GM12878 (cell line): Measurements from ENCODE around the gene AMOTL1.

ENCODE experiments used
- EGR1 ChIP-seq, 2 experiments: IDR thresholded peaks; 1 replicate in 1 of 2; 2 replicates in 1 of 2; pipeline ENCODE4 v1.6.1; 2011 to 2012; ENCODE audit warnings: low read depth in 2 of 2, low read length in 2 of 2, borderline replicate concordance in 1 of 2, mild to moderate bottlenecking in 1 of 2, moderate library complexity in 1 of 2
- JUNB ChIP-seq: IDR thresholded peaks from 2 replicates; pipeline ENCODE4 v1.6.1; 2016; ENCODE audit warnings: antibody characterized with exemption, mild to moderate bottlenecking

DNA sequence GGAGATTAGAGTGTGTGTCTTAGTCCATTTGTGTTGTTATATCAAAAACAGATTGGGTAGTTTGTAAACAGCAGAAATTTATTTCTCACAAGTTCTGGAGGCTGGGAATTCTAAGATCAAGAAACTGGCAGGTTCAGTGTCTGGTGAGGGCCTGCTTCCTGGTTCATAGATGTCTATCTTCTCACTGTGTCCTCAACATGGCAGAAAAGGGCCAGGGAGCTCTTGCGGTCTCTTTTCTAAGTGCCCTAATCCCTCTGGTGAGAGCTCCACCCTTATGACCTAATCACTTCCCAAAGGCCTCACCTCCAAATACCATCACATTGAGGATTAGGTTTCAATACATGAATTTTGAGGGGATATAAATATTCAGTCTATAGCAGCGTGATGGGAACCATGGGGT lies 25.5 kb upstream of the AMOTL1 start:
- TF ChIP-seq JUNB (no peak), EGR1 (IDR thresholded peaks at IDR 0.05; ENCODE audit: borderline replicate concordance in 1 of 2, low read depth in 2 of 2, low read length in 2 of 2) (no peak)
